ENCODE measurements around the gene ZNF80. TPM values are rescaled to one million over a fixed set of nuclear protein-coding genes. Genes with fewer than 3 reads are reported as not detected.

Gene ZNF80
- polyA plus RNA-seq, 5 donors = 0.09 to 0.16 (median 0.10) TPM

GRCh38 chr3:114219741-114220140, 17.6 kb downstream of the ZNF80 start:
- DNase-seq = no peak

- no peak for DNase-seq
Measured at GRCh38 chr3:114218578-114219185, 18.7 kb downstream of the ZNF80 start.

DNA sequence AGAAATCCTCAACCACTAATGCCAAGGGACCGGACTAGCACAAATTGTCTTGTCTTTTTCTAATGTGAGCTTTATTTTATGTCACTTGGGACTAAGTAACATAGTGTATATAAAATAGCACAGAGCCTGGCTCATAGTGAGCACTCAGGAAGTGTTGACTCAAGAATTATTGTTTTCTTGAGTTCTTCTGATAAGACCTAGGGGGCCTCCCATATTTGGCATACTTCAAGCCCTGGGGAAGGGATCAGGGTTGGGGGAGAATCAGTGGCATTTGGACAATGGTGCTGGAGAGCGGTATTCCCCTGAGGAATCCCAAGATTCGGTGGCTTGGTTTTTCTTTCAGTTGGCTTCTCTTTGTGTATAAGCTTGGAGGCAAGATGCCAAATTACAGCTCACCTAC, 19.4 kb downstream of the ZNF80 start:
- no peak for DNase-seq

DNA sequence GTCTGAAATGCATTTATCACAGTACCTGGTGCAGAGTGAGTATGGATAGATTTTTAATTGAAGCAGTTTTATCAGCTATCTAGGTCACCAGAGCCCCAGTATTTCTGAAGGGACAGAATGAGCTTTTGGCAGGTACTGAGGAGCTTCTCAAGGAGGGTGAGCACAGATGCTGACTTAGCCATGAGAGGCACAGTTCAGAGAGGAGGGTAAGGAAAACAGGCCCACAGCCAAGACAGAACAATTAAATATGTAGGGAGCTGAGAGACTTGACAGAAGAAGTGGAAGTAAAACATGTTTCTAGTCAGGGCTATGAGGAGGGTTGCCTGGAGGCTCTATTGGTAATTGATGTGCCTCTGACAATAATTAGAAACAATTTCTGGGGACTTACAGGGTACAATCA, 20.1 kb downstream of the ZNF80 start:
- DNase-seq = no peak

DNA sequence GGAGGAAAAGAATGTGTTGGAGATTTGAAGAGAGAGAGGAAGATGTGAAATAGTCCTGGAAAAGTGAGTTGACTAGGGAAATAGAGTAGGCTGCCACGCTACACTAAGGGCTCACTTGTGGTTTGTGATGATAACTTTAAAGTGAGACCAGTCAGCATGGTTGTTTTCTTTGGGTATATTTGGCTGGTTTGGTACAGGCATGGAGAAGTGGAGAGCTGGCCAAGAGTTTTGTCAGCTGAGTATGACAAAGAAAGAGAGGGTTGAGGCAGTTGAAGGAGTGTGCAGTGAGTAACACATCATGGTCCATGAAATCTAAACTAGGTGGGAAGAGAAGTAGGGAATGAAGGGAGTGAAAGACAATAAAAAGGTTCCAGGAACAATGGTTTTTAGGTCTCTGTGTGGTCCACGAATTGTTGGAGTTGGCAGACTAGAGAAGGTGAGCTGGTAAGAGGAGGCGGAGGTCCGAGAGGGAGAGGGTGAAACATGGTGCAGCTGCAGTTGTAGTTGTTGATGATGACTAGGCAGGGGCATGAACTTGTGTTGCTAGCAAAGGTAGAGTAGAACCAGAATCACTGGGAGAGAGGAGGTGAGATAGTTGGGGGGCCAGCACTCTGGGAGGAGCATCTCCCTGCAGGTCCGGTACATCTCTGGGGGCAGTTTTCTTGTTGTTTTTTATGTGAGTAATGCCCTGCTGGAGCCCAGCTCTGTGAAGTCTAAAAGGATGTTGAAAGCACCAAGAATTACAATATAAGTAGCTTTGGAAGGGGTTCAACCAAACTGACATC, 21.0 kb downstream of the ZNF80 start:
- no peak for DNase-seq

DNA sequence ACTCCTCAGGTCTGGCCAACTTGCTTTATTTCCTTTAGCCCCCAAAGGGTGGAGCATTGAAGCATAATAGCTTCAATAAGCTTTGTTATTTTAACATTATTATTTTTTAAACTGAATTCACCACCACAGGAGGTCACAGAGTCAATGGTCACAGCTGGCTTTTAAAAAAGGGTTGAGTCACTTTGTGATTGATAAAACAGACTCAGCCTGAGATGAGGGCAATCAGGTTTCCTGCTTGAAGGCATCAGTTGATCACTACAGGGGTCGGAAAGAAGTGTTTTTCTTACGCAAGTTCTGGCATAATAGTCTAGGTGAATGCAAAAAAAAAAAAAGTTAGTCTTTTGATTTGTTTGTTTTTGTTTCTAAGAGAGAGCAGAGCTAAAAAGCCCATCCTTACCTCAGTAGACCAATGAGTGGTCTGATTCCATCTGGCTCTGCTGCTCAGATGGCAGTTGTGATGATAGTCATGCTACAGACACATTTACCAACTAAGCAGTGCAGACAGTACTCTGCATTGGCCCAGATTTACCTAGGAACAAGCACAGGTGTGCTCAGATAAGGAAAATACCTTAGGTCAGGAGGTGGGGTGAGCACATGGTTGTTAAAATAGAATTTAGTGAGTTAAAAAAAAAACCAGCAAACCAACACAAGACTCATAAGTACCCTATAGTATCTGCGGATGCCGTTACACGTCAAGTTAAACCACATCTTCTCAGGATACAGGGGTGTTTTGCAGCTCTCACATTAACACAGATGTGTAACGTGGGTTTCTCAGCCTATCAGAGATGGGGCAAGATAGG, 22.6 kb downstream of the ZNF80 start:
- DNase-seq = no peak

DNA sequence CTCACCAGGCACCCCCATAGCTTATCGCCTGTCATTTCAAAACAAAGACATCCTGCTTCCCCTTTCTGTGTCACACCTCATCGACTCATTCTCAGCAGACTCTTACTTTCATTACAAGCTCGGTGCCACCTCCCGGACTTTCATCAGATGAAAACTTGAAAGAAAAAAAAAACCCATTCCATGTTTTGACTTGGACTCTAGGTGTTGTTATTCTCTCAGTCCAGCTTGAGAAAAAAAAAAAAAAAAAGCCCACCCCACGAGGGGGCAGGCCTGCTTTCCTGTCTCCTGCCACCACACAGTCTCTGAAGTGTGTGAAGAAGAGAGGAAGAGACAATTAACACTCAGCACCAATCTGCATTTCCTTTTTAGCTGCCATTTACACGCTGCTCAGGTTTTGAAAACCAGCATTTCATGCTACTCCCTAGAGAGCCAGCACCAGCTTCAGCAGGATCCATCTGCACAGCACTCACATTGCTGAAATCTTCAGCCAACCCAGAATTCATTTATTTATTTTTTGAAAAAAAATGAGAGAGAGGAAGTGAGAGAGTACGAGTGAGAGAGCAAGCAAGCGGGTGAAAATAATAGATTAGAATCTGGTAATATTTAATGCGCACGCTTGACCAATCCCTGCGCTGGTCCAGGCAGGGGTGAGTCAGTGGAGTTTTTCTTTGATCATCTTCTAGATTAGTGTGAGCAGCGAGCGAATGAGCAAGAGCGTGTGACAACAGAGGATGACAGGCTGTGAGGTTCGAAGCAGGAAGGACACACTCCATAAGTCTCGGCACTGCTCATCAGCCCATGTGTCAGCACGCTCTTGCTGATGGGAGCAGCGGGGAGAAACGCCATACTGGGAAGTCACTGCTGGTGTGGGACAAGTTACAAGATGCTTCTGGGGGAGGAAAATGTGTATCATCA, 23.5 kb downstream of the ZNF80 start:
- DNase-seq = peak; percentile 65 to 74

DNA sequence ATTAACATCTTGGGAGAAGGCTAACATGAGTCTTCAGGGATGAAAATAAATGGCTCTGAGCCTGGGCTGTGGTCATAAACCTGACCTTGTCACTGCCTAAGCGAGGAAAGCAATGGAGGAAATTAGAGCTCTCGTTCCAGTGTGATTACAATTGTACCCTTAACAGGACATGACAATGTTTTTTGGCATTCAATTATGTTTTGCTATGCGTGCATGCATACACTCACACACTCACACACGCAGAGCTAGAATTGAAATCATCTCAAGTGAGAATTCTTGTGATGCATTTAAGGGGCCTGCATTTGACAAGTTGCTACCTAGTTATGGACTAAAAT, 24.1 kb downstream of the ZNF80 start:
- peak; percentile 9 to 15 for DNase-seq

DNA sequence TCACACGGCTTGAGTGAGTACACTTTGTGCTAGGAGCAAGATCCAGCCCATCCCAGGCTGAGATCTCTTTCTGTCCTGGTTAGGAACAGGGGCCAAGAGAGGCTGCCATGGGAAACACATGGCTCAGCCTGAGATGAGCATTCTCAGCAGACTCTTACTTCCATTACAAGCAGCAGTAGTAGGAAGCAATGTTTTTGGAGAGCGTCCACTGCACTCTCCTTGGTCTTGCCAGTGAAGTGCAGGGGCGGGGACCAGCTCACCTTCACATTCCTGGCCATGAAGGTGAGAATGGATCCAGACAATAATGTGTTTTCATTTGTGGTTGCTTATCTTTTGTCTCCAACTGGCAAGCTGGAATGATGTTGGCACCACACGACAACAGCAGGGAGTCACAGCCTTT, 24.7 kb downstream of the ZNF80 start:
- DNase-seq = no peak

DNA sequence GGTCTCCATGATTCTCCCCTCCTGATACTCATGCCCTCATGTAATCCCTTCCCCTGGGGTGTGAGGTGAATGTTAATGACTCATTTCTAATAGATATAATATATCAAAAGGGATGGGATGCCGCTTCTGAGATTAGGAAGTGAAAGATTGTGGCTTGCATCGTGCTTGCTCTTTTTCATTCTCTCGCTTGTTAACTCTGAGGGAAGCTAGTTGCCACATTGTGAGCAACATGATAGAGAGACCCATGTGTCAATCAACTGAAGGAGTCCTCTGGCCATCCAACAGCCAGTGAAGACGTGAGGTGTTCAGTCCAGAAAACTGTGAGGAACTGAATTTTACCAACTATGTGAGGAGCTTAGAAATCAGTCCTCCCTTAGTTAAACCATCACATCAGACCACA, 29.6 kb downstream of the ZNF80 start:
- DNase-seq = no peak

DNA sequence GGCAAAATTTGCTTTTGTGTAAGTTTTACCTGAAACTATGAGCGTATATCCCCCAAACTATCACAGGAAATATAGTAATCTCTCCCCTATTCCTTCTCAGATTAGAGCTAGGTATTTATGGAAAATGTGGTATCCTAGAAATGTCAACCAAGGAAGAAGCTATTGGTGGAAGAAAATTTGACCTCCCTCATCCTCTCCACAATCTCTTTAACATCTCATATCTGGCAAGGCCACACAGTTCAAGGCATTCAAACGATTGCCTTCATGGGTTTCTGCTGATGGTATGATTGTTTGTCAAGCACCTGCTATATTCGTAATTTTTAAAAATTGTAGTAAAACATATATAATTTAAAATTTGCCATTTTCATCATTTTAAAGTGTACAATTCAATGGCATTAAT, 31.0 kb downstream of the ZNF80 start:
- DNase-seq = no peak

GRCh38 chr3:114205541-114205940, 31.8 kb downstream of the ZNF80 start:
- no peak for DNase-seq

DNA sequence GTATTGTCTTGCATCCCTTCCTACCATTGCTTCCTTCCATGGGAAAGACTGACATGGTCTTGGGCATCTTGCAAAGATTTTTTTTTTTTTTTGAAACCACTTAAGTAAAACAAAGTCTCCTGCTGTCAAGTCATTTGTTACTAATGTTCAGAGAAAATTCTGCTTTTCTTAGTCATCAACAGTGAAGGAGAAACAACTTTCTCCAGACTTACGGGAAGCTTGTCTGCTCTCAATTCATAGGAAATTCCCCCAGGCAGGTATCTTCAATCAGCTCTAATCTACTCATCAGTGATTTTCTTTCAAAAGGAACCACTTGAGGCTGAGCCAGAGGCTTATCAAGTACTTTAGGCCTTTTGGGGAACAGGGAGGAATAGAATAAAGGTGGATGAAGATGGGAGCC, 42.6 kb downstream of the ZNF80 start:
- no peak for DNase-seq

GRCh38 chr3:114192136-114192535, 45.2 kb downstream of the ZNF80 start:
- no peak for DNase-seq

DNA sequence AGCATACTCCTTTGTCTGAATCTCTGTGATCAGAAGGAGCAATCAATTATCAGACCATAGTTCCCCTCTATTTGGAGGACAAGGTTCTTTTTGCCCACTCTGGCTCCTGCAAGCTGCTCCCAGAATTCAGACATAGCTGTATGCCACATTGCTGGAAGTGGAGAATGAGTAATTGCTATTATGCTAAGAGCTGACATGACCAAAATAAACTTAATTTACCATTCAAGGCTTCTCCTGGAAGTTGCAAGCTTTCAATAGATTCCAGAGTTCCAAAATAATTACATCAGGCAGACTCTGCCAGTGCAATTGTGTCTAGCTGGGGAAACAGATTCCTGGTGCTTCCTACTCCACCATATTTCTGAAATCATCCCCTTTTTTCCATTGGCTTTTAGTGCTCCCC, 50.9 kb downstream of the ZNF80 start:
- no peak for DNase-seq

Other genes with a start within 250 kb of the ZNF80 start
- 10 to 100 TPM; 15.6 to 24.6 (median 21.5) TPM for gene CCDC191, start 181.1 kb downstream of the ZNF80 start, polyA plus RNA-seq (ENCODE audit: insufficient read depth in 1 of 5, insufficient read length in 5 of 5, low replicate concordance in 1 of 5)
- gene QTRT2, start 180.8 kb downstream of the ZNF80 start, polyA plus RNA-seq (ENCODE audit: insufficient read depth in 1 of 5, insufficient read length in 5 of 5, low replicate concordance in 1 of 5) = 10 to 100 TPM; 23.5 to 38.4 (median 34.4) TPM
- not detected for gene DRD3, start 58.5 kb downstream of the ZNF80 start, polyA plus RNA-seq (ENCODE audit: insufficient read depth in 1 of 5, insufficient read length in 5 of 5, low replicate concordance in 1 of 5)
- under 1 TPM; 0.14 to 0.58 (median 0.25) TPM for gene TIGIT, start 56.5 kb upstream of the ZNF80 start, polyA plus RNA-seq (ENCODE audit: insufficient read depth in 1 of 5, insufficient read length in 5 of 5, low replicate concordance in 1 of 5)

Data from right lung (tissue), 5 donors.